Adipose tissue (tissue), 3 donors: ENCODE results near the gene RNF38. TPM values are rescaled to one million over a fixed set of nuclear protein-coding genes. Genes with fewer than 3 reads are reported as not detected.
"Not testable (repeated sequence)": the region's sequence is repeated elsewhere in the genome, so short reads cannot be mapped to it uniquely, and the experiment has no call there.

ENCODE experiments used
- H3K27ac ChIP-seq: one replicate; pipeline ENCODE4 v1.5.1; 2013; ENCODE audit warnings: low read depth, low read length
- WGBS, 3 donors: extraction: QIAGEN DNeasy Blood & Tissue Kit; methylation state at CpG; one replicate each; pipeline ENCODE4 v1.1.7; 2013; 5-methylcytosine and 5-hydroxymethylcytosine counted together
- polyA plus RNA-seq, 3 donors: library from polyadenylated mRNA; stranded (reverse); fragments of 200-250 nt; gene quantifications; one replicate each; pipeline ENCODE4 v1.2.3, GENCODE V29; 2013
- donor health status: healthy with polysubstance abuse.
- donor health status: Bipolar disorder and iron deficiency.
- donor health status: healthy.

Gene RNF38
- polyA plus RNA-seq, 3 donors, result 11.2 to 17.8 (median 14.5) TPM

GRCh38 chr9:36316049-36316448, 84.0 kb downstream of the RNF38 start:
- H3K27ac ChIP-seq, result no peak overlapping the region

- no peak overlapping the region for H3K27ac ChIP-seq
- 60 to 63% (median 60%) methylated on average over 3 of the region's 3 CpGs for WGBS, 3 donors
Measured at GRCh38 chr9:36315283-36315682, 84.8 kb downstream of the RNF38 start.

DNA sequence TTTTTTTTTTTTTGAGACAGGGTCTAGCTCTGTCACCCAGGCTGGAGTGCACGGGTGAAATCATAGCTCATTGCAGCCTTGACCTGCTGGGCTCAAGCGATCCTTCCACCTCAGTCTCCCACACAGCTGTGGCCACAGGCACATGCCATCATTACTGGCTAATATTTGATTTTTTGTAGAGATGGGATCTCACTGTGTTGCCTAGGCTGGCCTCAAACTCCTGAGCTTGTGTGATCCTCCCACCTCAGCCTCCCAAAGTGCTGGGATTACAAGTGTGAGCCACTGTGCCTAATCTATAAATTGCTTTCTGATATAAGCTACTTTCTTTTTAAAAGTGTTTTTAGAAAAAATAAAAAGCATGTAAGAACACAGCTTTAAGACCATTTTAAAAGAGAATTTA, 85.3 kb downstream of the RNF38 start:
- 94 to 96% (median 94%) methylated on average over 2 of the region's 2 CpGs for WGBS, 3 donors
- no peak overlapping the region for H3K27ac ChIP-seq

DNA sequence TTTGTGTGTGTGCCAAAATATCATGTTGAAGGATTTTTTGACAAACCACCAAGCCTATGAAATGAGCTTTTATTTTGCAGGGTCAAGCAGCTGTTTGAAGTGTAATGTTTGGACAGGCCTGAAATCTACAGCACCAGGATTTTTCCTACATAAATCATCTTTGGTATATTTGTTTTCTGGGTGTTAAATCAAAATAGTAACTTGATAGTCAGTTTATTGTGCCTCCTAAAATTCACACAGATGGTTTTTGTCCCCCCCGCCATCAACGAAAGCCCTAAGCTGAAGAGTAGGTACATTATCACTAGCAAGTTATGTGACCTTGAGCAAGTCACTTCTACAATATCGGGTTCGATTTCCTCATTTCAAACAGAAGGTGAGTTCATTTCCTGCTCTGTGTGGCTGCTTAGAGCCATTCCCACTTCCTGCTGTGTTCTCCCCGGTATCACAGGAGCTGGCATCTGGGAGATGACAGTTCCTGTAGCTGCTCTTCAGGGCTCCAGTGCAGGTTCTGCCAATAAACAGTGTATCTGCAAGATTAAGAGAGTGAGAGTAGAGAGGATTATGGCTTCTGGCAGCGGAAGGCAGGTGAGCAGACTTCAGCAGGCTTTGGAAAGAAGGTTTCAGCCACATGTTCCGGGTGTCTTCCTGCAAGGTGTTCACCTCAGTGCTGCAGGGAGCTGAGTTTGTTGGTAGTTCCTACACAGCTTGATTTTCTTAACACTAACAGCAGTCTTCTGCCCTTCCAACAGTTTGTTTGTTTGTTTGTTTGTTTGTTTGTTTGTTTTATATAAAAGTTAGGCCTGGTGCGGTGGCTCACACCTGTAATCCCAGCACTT, 93.4 kb downstream of the RNF38 start:
- WGBS, 3 donors, result 39 to 61% (median 54%) methylated on average over 8 of the region's 8 CpGs
- H3K27ac ChIP-seq, result no peak overlapping the region

GRCh38 chr9:36304366-36304765, 95.7 kb downstream of the RNF38 start:
- 16 to 83% (median 55%) methylated on average over 1 to 2 of the region's 2 CpGs for WGBS, 3 donors

GRCh38 chr9:36301227-36301626, 98.8 kb downstream of the RNF38 start:
- no peak overlapping the region for H3K27ac ChIP-seq
- 76 to 94% (median 79%) methylated on average over 5 of the region's 5 CpGs for WGBS, 3 donors

More at GRCh38 chr9:36304366-36304765, 95.7 kb downstream of the RNF38 start:
- H3K27ac ChIP-seq, result not testable (repeated sequence)

GRCh38 chr9:36298566-36298965, 101.5 kb downstream of the RNF38 start:
- no peak overlapping the region for H3K27ac ChIP-seq
- 69 to 78% (median 70%) methylated on average over 3 of the region's 3 CpGs for WGBS, 3 donors

GRCh38 chr9:36297798-36298197, 102.3 kb downstream of the RNF38 start:
- 70 to 100% (median 91%) methylated on average over 2 of the region's 2 CpGs for WGBS, 3 donors
- no peak overlapping the region for H3K27ac ChIP-seq

- not testable (repeated sequence) for H3K27ac ChIP-seq
- 89 to 98% (median 93%) methylated on average over 3 of the region's 3 CpGs for WGBS, 3 donors
Measured at GRCh38 chr9:36294996-36295395, 105.1 kb downstream of the RNF38 start.

DNA sequence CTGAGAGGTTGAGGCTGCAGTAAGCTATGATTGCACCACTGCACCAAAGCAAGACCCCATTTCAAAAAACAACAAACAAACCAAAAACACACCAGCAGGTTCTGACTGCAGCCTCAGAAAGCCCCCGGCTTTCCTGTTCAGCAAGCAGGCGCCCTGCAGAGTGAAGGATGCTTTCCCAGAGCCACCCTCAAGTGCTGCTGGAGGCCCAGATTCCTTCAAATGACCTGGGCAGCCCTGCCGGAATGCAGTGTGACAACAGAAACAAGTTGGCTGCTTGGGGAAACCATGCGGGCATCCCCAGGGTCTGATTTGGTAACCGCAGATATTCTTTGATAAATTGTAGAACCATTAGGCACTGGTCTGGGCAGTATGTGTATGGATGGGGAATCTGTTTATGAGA, 106.2 kb downstream of the RNF38 start:
- 85 to 88% (median 85%) methylated on average over 5 of the region's 5 CpGs for WGBS, 3 donors
- H3K27ac ChIP-seq, result no peak overlapping the region

DNA sequence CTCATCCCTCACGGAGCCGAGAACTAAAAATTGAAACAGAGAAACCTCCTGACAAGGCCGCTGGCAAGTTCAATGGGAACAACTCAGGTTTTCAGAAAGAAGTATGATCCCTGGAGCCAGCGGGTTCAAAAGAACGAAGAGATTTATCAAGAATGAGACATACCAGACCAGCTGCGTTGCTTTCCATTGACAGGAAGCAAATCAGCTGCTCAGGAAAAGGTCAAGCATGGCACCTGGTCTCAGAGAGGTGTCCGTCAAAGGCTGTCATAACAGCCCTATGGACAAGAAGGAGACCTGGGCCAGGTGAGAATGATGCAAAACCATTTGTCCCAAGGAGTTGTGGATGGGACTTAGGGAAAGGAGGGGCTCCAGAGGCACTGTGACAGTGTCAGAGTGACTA, 106.9 kb downstream of the RNF38 start:
- no peak overlapping the region for H3K27ac ChIP-seq
- WGBS, 3 donors, result 87 to 92% (median 88%) methylated on average over 7 of the region's 7 CpGs

DNA sequence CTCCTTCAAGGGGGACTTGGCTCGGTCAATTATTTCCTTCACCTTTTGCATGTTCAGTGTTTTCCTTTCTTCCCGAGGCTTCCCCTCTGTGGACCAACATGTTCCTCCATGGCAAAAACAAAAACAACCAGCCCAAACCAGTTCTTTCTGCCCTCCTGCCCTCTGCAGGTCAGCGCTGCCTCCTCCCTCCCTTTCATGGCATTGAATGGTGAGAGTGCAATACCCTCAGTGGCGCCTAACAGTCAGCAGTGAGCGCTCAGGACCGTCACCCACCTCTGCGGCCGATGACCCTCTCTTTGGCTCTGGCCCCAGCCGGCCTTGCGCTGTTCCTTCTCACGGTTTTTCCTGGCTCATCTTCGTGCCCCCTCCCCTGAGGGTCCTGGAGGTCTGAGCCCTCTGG, 107.4 kb downstream of the RNF38 start:
- no peak overlapping the region for H3K27ac ChIP-seq
- WGBS, 3 donors, result 86 to 89% (median 88%) methylated on average over 12 of the region's 12 CpGs

DNA sequence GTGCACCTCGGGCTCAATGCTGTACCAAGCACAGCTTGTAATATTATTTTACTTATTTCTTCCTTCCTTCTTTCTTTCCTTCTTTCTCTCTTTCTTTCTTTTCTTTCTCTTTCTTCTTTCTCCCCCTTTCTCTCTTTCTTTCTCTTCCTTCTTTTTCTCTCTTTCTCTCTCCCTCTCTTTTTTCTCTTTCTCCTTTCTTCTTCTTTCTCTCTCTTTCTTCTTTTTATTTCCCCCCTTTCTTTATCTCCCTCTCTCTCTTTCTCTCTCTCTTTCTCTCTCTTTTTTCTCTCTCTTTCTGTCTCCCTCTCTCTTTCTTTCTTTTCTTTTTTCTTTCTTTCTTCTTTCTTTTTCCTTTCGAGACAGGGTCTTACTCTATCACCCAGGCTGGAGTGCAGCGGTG, 109.1 kb downstream of the RNF38 start:
- 88 to 96% (median 94%) methylated on average over 3 of the region's 3 CpGs for WGBS, 3 donors

GRCh38 chr9:36289836-36290435, 110.1 kb downstream of the RNF38 start:
- H3K27ac ChIP-seq, result no peak overlapping the region
- 91 to 95% (median 94%) methylated on average over 3 of the region's 3 CpGs for WGBS, 3 donors

More for the DNA sequence above, 109.1 kb downstream of the RNF38 start:
- H3K27ac ChIP-seq, result no peak overlapping the region

- 94 to 98% (median 94%) methylated on average over 3 of the region's 3 CpGs for WGBS, 3 donors
- H3K27ac ChIP-seq, result no peak overlapping the region
Measured at GRCh38 chr9:36288070-36288469, 112.0 kb downstream of the RNF38 start.

Other genes with a start within 250 kb of the RNF38 start
- under 1 TPM in 1 of 3 donors, not detected in 2; 0.56 TPM for gene CCIN, start 230.9 kb downstream of the RNF38 start, polyA plus RNA-seq
- gene CLTA, start 209.3 kb downstream of the RNF38 start, polyA plus RNA-seq, result 100 to 1,000 TPM; 116 to 202 (median 185) TPM
- 10 to 100 TPM in 2 of 3 donors, 1 to 10 TPM in 1; 4.8 to 15.7 (median 12.9) TPM for gene GNE, start 141.8 kb downstream of the RNF38 start, polyA plus RNA-seq
- under 1 TPM; 0.19 to 0.34 (median 0.32) TPM for gene MELK, start 172.6 kb upstream of the RNF38 start, polyA plus RNA-seq